Measurements from ENCODE around the gene ST7.
A peak's percentile ranks its signal among the peaks of the same experiment; 100 is the strongest.

Gene ST7

GRCh38 chr7:117143066-117143465, 189.8 kb downstream of the ST7 start:
- peaks cover 27% of the 10 kb centered on the region for H3K36me3 Mint-ChIP-seq (ENCODE audit: low read depth)

GRCh38 chr7:117143580-117143979, 190.3 kb downstream of the ST7 start:
- peaks cover 23% of the 10 kb centered on the region for H3K36me3 Mint-ChIP-seq (ENCODE audit: low read depth)
- H3K27ac Mint-ChIP-seq, result peak overlapping the region in 1 of 3 experiments; percentile 8
- H3K4me1 Mint-ChIP-seq, result peaks cover 16% of the 10 kb centered on the region
- TF ChIP-seq CTCF (IDR thresholded peaks at IDR 0.05; ENCODE audit: unreplicated experiment in 3 of 3), result no peak
- H3K27me3 Mint-ChIP-seq (ENCODE audit: low read depth), result no peaks in the 10 kb centered on the region
- H3K9me3 Mint-ChIP-seq, result no peaks in the 10 kb centered on the region
- no peak overlapping the region for H3K4me3 Mint-ChIP-seq

More at GRCh38 chr7:117143066-117143465, 189.8 kb downstream of the ST7 start:
- Mint-ChIP-seq H3K4me3 (no peak overlapping the region), H3K27ac (peak overlapping the region in 2 of 3 experiments; percentile 8 to 43), H3K27me3 (ENCODE audit: low read depth) (no peaks in the 10 kb centered on the region), H3K4me1 (peaks cover 16% of the 10 kb centered on the region), H3K9me3 (no peaks in the 10 kb centered on the region)
- no peak for TF ChIP-seq CTCF (IDR thresholded peaks at IDR 0.05; ENCODE audit: unreplicated experiment in 3 of 3)

GRCh38 chr7:117145333-117145732, 192.0 kb downstream of the ST7 start:
- no peaks in the 10 kb centered on the region for H3K27me3 Mint-ChIP-seq (ENCODE audit: low read depth)
- peaks cover 21% of the 10 kb centered on the region for H3K36me3 Mint-ChIP-seq (ENCODE audit: low read depth)
- peaks cover 15% of the 10 kb centered on the region for H3K4me1 Mint-ChIP-seq
- H3K4me3 Mint-ChIP-seq, result no peak overlapping the region
- no peak for TF ChIP-seq CTCF (IDR thresholded peaks at IDR 0.05; ENCODE audit: unreplicated experiment in 3 of 3)
- H3K27ac Mint-ChIP-seq, result peak overlapping the region in 1 of 3 experiments; percentile 14
- no peaks in the 10 kb centered on the region for H3K9me3 Mint-ChIP-seq

- H3K4me1 Mint-ChIP-seq, result peaks cover 8% of the 10 kb centered on the region
- no peak overlapping the region for H3K27ac Mint-ChIP-seq
- no peak for TF ChIP-seq CTCF (IDR thresholded peaks at IDR 0.05; ENCODE audit: unreplicated experiment in 3 of 3)
- H3K27me3 Mint-ChIP-seq (ENCODE audit: low read depth), result no peaks in the 10 kb centered on the region
- no peak overlapping the region for H3K4me3 Mint-ChIP-seq
- peaks cover 21% of the 10 kb centered on the region for H3K36me3 Mint-ChIP-seq (ENCODE audit: low read depth)
- H3K9me3 Mint-ChIP-seq, result no peaks in the 10 kb centered on the region
Observed at GRCh38 chr7:117146059-117146458, 192.8 kb downstream of the ST7 start.

- Mint-ChIP-seq H3K36me3 (ENCODE audit: low read depth) (peaks cover 19% of the 10 kb centered on the region), H3K4me3 (no peak overlapping the region), H3K27me3 (ENCODE audit: low read depth) (no peaks in the 10 kb centered on the region), H3K9me3 (no peaks in the 10 kb centered on the region), H3K4me1 (peaks cover 6% of the 10 kb centered on the region), H3K27ac (no peak overlapping the region)
- no peak for TF ChIP-seq CTCF (IDR thresholded peaks at IDR 0.05; ENCODE audit: unreplicated experiment in 3 of 3)
Observed at GRCh38 chr7:117146511-117146910, 193.2 kb downstream of the ST7 start.

GRCh38 chr7:117148971-117149370, 195.7 kb downstream of the ST7 start:
- H3K4me1 Mint-ChIP-seq, result no peaks in the 10 kb centered on the region
- no peaks in the 10 kb centered on the region for H3K9me3 Mint-ChIP-seq
- peaks cover 6% of the 10 kb centered on the region for H3K36me3 Mint-ChIP-seq (ENCODE audit: low read depth)
- TF ChIP-seq CTCF (IDR thresholded peaks at IDR 0.05; ENCODE audit: unreplicated experiment in 3 of 3), result no peak
- no peak overlapping the region for H3K4me3 Mint-ChIP-seq
- H3K27ac Mint-ChIP-seq, result no peak overlapping the region
- H3K27me3 Mint-ChIP-seq (ENCODE audit: low read depth), result no peaks in the 10 kb centered on the region

Measured in nephron (organoid).